NCI-H128 (cell line): ENCODE measurements around the gene ADAMTS12.
"Not testable (repeated sequence)": the region's sequence is repeated elsewhere in the genome, so short reads cannot be mapped to it uniquely, and the experiment has no call there.

ENCODE experiments used
- DNase-seq: peaks from one replicate; lab custom pipeline; 2025; ENCODE audit not compliant: unreplicated experiment; lab: John Stamatoyannopoulos, UW

Gene ADAMTS12

DNA sequence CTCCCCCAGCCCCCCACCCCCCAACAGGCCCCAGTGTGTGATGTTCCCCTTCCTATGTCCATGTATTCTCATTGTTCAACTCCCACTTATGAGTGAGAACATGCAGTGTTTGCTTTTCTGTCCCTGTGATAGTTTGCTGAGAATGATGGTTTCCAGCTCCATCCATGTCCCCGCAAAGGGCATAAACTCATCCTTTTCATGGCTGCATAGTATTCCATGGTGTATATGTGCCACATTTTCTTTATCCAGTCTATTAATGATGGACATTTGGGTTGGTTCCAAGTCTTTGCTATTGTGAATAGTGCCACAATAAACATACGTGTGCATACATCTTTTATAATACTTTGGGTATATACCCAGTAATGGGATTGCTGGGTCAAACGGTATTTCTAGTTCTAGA, 23.1 kb upstream of the ADAMTS12 start:
- DNase-seq, result not testable (repeated sequence)

DNA sequence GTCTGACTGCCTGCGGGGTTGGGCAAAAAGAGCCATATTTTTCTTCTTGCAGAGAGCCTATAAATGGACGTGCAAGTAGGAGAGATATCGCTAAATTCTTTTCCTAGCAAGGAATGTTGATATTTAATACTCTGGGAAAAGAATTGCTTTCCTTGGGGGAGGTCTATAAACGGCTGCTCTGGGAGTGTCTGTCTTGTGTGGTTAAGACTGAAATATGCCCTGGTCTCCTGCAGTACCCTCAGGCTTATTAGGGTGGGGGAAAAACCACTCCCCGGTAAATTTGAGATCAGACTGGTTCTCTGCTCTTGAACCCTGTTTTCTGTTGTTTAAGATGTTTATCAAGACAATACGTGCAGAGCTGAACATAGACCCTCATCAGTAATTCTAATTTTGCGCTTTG, 14.5 kb upstream of the ADAMTS12 start:
- DNase-seq, result not testable (repeated sequence)

DNA sequence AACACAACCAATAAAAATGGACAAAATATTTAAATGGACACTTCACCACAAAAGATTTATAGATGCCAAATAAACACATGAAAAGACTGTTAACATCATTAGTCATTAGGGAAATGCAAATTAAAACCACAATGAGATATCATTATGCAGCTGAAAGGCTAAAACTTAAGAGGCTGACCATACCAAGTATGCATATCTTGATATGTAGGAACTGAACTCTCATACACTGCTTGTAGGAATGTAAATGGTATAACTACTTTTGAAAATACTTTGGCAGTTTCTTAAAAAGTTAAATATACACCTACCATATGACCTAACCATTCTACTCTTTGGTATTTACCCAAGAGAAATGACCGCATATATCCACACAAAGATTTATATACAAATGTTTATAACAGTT, 13.6 kb upstream of the ADAMTS12 start:
- DNase-seq, result no peak

DNA sequence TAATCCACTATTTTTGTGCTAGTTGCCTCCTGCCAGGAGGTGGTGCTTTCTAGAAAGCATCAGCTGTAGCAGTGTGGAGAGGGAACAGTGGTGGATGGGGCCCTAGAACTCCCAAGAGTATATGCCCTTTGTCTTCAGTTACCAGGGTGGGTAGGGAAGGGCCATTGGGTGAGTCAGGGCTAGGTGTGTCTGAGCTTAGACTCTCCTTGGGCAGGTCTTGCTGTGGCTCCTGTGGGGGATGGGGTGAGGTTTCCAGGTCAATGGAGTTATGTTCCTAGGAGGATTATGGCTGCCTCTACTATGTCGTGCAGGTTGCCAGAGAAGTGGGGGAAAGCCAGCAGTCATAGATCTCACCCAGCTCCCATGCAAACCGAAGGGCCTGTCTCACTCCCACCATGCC, 11.3 kb upstream of the ADAMTS12 start:
- DNase-seq, result no peak

DNA sequence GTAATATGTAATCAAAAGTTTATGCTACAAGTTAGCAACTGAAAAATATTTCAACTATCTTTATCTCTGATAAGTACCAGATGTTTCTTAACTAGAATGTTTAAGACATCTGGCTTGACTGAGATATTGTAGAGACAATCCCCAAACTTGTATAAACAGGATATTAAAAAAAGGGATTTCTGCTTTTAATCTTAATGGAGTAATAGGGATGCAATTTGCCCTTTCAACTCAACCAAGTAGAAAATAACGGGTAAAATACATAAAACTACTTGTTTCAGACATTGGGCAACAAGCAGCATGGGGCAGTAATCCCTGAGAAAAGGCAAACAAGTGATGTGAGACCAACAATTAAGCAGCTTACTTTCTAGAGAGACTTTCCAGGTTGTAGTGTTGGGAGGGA, 9.4 kb upstream of the ADAMTS12 start:
- DNase-seq, result no peak

DNA sequence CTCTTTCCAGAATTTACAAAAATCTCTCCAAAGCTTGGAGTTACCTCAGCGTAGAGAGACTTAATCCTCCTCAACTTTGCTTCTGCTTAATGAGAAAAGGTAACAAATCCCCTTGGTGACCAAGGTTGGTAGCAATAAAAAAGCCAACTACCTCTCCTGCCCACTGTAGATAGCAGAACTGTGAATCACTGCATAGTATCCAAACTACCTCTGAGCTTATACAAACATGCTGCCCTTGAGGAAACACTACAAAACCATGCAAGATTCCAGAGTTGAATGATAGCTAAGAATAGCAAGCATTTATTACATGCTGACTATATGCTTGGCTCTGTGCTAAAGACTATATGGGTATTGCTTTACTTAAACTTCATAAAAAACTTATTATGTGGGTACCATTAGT, 2.8 kb upstream of the ADAMTS12 start:
- no peak for DNase-seq

DNA sequence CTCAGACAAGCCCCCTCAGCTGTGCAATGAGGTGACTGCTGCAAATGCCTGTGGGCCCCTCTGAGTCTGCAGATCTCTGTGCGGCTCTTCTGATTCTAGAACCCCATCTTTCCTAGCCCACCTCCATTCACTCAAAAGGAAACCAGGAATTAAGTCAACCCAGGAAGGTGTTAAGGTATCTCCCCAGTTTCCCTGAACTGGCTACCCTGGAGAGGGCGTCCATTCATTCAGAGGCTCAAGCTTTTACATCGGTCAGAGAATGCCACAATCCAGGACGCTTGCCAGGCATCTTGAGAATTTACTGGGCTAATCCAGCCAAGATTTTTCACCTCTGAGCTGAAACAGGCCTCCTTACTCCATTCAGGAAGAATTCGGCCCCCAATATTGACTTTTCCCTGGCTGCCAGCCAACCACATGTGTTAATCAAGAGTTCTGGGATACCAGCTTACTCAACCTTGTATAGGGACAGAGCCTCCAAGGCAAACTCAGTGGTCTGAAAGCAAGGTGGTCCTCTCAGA, 889 bp upstream of the ADAMTS12 start:
- DNase-seq, result no peak

DNA sequence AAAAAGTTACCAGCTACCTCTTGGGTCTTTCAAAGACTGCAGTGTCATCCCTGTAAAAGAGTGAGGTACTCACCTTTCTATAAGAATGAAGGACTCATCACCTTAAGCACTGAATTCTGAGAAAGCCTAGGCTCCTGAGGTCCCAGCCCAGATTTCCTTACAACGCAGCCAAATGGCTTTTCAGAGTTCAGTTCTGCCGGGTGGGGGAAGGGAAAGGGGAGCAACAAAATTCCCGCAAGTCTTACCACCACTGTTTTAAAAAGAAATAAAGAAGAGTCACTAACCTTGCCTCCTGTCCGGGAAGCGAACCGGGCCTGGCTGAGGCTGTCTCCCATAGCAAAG, 373 bp downstream of the ADAMTS12 start:
- no peak for DNase-seq

DNA sequence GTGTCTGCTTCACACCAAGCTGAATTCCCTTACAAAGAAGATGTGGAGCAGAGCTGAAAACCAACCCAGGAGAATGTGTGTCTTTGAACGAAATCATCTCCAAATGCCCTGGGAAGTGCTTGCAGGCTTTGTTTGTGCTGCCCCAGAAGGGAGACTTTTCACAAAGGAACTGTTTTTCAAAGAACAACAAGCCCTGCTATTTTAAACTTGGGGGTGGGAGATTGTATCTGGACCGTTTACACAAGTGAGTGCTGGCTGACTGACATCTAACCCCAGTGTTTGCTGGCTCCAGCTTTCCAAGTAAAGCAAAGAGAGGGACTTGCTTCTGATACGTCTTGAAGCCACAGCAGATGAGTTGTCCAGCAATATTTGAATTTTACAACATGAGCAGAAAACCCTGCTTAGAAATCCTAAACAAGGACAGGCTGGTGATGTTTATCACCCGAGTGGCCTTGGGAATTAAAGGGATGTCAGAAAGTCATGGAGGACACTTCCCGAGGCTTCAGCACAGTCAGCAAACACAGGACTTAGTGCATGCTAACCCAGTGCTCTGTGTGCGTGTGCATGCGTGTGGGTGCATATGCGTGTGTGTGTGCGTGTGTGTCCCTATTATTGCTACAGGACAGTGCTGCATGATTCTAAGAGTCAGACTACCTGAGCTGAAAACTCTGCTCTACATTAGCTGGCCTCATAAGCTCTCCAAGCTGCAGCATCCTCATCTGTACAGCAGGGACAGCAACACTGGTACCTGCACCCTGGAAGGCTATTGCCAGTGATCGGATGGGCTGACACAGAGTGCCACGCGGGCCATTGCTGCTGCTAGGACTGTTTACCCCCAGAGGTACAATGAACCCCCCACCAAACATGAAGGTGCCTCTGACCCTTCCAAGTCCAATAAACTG, 1.4 kb downstream of the ADAMTS12 start:
- no peak for DNase-seq

DNA sequence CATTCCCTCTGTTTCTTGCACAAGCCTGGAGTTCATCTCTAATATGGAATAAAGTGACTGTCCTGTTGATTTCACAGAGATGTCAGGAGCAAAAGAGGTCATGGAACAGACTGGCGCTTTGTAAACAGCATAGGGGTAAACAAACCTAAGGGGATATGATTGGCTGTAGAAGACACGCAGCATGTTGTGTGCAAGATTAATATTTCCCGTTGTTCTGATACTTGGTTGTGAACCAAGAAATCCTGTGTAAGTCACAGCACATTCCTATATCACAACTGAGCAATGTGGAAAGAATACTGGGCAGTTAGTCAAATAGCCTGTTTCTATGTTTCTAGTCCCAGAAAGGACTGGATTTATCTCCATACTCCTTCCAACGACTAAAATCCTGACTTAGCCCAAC, 3.2 kb downstream of the ADAMTS12 start:
- DNase-seq, result no peak

DNA sequence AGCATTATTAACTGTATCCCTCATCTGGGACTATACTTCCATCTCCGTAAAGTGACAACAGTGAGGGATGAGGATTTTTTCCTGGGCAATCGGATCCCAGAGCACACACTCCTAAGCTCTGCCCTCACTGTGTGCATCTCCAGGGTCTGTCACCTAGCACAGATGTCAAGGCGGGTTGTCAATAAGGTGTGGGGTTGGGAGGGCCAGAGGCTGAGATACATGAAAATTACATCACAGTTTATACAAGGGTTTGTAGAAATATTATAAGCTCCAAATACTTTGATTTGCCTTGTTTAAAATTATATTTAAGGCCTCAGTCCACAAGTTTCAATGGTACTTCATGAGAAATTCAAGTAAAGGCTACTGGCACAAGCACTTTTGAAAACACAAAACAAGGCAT, 4.5 kb downstream of the ADAMTS12 start:
- DNase-seq, result no peak

DNA sequence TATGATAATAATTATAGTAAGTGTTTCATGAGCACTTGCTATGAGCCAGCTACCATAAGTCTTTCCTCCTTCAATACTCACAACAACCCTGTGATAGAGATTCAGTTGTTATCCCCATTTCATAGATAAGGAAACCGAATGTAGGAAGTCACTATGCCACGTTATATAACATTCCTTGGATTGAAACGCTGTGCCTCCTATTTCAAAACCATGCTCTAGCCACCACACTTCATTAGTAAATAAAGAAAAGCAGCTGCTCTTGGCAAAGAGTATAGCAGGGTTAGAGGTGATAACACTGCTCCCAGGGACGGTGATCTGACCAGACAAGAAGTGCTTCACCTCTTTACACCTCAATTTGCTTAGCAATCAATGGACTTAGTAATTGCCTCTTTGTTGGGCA, 5.5 kb downstream of the ADAMTS12 start:
- DNase-seq, result no peak

DNA sequence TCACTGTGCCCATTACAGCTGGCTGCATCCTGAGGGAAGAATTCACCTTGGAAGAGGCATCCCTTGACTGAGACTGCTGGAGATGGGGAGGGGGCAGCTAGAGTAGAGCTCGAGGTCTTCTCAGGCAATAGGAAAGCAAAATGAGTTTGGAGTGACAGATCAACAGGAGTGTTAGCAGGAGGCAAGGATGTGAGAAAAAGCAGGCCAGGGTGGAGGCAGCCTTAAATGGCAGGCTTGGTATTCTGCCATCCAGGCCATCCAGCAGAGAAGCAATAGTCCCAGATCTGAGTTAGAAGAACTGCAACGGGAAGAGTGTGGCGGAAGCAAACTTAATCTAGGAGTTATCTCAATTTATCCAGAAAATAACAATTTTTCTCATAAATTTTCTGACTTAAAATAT, 6.1 kb downstream of the ADAMTS12 start:
- no peak for DNase-seq

DNA sequence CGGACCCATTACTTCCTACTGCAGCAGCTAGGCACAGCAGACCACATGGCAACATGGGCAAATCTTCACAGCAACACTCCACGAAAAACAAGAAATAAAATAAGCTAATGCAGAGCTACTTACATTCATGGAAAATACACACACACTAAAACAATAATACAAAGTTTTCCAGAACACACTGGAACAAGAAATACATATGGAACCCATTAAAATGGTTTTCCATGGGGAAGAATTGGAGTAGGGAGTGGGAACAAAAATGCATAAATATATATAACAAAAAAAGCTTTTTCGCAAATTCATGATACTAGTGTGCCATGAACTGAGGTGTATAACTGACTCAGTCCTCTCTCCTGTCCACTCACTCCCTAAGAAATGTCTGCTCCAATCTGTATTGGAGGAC, 8.3 kb downstream of the ADAMTS12 start:
- DNase-seq, result no peak

DNA sequence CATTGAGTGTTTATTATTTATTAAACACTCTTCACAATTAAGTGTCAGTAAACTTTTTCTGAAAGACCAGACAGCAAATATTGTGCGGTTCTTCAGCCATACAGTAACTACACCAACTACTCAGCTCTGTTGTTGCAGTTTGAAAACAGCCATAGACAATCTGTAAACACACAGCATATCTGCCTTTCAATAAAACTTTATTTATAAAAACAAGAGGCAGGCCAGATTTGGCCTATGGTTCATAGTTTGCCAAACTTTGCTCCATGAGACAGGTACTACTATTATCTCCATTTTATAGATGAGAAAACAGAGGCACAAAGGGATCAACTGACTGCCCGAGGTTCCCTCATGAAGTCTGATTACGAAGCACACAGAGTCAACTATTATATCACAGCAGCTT, 11.5 kb downstream of the ADAMTS12 start:
- DNase-seq, result no peak

DNA sequence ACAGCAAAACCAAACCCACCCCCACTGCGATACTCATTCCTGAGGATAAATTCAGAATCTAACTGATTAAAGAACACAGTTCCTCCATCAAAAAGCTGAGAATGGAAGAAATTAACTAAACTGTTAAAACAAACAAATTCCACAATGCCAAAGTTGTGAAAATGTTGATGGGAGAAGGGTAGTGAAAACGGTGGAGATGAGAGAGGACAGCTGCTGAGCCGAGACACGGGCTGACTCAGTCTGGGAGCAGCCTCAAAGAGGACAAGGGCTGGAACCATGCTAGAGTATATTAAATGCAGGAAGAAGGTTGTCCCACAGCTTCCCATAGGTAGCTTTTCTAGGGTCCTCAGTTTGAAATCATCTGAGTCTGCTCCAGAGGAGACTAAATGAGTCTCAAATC, 14.3 kb downstream of the ADAMTS12 start:
- no peak for DNase-seq

DNA sequence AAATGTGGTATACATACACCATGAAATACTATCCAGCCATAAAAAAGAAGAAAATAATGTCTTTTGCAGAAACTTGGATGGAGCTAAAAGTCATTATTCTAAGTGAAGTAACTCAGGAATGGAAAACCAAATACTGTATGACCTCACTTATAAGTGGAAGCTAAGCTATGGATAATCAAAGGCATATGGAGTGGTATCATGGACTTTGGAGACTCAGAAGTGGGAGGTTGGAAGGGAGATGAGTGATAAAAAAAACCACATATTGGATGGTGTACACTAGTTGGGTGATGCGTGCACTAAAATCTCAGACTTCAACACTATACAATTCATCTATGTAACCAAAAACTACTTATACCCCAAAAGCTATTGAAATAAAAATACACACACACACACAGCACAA, 24.5 kb downstream of the ADAMTS12 start:
- DNase-seq, result no peak

DNA sequence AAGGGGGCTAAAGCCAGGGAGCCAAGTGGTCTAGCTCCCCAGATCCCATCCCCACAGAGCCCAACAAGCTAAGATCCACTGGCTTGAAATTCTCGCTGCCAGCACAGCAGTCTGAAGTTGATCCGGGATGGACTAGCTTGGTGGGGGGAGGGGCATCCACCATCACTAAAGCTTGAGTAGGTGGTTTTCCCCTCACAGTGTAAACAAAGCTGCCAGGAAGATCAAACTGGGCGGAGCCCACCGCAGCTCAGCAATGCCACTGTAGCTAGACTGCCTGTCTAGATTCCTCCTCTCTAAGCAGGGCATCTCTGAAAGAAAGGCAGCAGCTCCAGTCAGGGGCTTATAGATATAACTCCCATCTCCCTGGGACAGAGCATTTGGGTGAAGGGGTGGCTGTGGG, 32.6 kb downstream of the ADAMTS12 start:
- not testable (repeated sequence) for DNase-seq

DNA sequence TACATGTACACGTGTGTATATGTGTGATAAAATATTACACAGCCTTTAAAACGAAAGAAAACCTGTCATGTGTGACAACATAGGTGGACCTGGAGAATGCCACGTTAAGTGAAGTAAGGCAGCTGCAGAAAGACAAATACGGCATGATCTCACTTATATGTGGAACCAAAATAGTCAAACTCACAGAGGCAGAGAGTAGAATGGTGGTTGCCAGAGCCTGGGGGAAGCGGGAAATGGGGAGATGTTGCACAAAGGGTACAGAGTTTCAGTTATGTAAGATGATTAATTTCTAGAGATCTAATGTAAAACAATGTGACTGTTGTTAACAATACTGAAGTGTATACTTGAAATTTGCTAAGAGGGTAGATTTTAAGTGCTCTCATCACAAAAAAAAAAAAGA, 34.8 kb downstream of the ADAMTS12 start:
- DNase-seq, result no peak

DNA sequence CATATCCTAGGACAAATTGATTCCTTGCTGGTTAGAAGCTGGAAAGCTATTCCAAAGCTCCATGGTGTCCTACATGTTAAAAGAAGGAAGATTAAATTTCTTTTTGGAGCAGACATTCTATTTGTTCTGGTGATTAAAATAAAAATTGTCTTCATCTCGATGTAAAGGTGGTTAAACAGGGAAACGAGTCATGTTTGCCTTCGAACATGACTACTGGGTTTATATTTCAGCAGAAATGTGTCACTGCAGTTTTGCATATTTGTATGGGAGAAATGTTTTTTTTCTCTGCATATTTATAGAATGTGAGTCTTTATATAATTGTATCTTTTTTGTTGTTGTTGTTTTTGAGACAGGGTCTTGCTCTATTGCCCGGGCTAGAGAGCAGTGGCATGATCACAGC, 36.4 kb downstream of the ADAMTS12 start:
- DNase-seq, result no peak

DNA sequence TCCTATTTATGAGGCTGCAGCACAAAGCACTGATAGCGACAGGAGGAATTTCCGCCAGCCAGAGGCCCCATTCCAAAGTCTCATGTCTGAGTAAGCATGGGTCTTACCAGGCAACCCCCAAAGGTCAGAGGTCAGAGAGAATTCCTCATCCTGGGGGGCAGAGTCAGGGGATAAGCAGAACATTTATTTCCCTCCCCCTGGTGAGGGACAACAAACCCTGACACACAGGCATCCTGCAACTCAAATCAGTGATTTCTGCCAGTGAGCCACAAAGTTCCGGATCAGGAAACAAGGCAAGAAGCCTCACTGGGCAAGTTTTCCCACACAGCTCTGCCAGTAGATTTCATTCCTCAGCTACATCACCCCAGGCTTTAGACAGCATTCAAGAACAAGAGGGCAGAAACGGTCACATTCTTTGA, 37.0 kb downstream of the ADAMTS12 start:
- no peak for DNase-seq

DNA sequence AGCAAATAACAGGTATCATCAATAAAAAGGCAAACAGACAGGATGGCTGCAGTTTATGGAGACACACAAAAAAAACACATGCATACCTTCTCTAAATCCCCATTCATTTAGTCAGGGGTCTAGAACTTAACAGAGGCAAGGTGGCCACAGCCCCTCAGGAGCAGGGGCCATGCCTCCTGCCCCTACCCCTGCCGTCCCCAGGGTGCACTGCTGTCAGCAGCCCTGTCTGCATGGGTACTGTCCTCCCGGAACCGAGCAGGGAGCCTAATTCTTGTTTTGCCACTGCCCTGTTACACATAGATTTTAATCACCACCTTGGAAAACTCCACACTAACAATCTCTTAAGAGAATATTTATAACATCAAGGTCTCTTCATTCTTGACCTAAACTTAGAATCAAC, 39.0 kb downstream of the ADAMTS12 start:
- DNase-seq, result no peak

DNA sequence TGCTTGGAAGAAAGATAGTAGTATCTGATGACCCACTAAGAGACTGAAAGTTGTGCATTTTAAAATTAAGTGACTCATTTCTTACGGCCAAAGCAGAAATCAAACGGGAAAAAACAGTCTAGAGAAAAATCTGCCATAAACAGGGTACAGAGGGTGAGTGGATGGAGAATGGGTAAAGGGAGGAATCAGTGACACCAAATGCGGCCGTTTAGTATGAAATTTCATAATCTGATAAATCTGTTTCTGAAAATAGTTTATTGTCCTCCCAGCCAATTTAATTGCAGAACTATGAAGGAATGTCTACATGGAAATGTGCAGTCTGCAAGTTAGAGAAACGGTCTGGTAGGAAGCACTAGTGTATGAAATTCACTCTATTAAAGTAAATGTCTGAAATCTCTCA, 39.5 kb downstream of the ADAMTS12 start:
- DNase-seq, result no peak
